ENCODE results near the gene C11orf52.
"Not testable (repeated sequence)": the region's sequence is repeated elsewhere in the genome, so short reads cannot be mapped to it uniquely, and the experiment has no call there.

C11orf52 gene

GRCh38 chr11:111925953-111926352, 7.2 kb downstream of the C11orf52 start:
- Histone ChIP-seq H3K27ac (ENCODE audit: low read length) (no peak overlapping the region), H3K4me3 (ENCODE audit: low read length) (no peak overlapping the region), H3K4me1 (ENCODE audit: control insufficient read depth, insufficient read depth, low read length) (peaks cover 8% of the 10 kb centered on the region; the same call in 1 of the 2 replicates), H3K9me3 (ENCODE audit: control insufficient read depth, insufficient read depth, low read length) (no peaks in the 10 kb centered on the region), H3K36me3 (ENCODE audit: control insufficient read depth, insufficient read depth, low read length) (no peaks in the 10 kb centered on the region), H3K27me3 (ENCODE audit: control insufficient read depth, insufficient read depth, low read length) (no peaks in the 10 kb centered on the region)
- no peak for DNase-seq (ENCODE audit: low read depth, low spot score)
- WGBS (ENCODE audit: insufficient coverage, insufficient read length), result no CpG with 5 or more reads among the region's 16 CpGs

- H3K36me3 ChIP-seq (ENCODE audit: control insufficient read depth, insufficient read depth, low read length), result no peaks in the 10 kb centered on the region
- peaks cover 10% of the 10 kb centered on the region; the same call in 1 of the 2 replicates for H3K4me1 ChIP-seq (ENCODE audit: control insufficient read depth, insufficient read depth, low read length)
- peak overlapping the region; percentile 41; the same call in 1 of the 2 replicates for H3K4me3 ChIP-seq (ENCODE audit: low read length)
- no peaks in the 10 kb centered on the region for H3K27me3 ChIP-seq (ENCODE audit: control insufficient read depth, insufficient read depth, low read length)
- WGBS (ENCODE audit: insufficient coverage, insufficient read length), result no CpG with 5 or more reads among the region's 47 CpGs
- H3K9me3 ChIP-seq (ENCODE audit: control insufficient read depth, insufficient read depth, low read length), result no peaks in the 10 kb centered on the region
- DNase-seq (ENCODE audit: low read depth, low spot score), result peak; percentile 83
- no peak overlapping the region for H3K27ac ChIP-seq (ENCODE audit: low read length)
These were observed 8.0 kb downstream of the C11orf52 start for GRCh38 chr11:111926505-111927391.

GRCh38 chr11:111930472-111930871, 11.8 kb downstream of the C11orf52 start:
- Histone ChIP-seq H3K4me3 (ENCODE audit: low read length) (no peak overlapping the region), H3K27me3 (ENCODE audit: control insufficient read depth, insufficient read depth, low read length) (no peaks in the 10 kb centered on the region), H3K36me3 (ENCODE audit: control insufficient read depth, insufficient read depth, low read length) (no peaks in the 10 kb centered on the region), H3K27ac (ENCODE audit: low read length) (no peak overlapping the region), H3K9me3 (ENCODE audit: control insufficient read depth, insufficient read depth, low read length) (no peaks in the 10 kb centered on the region), H3K4me1 (ENCODE audit: control insufficient read depth, insufficient read depth, low read length) (peaks cover 10% of the 10 kb centered on the region; the same call in 1 of the 2 replicates)
- no peak for DNase-seq (ENCODE audit: low read depth, low spot score)
- WGBS (ENCODE audit: insufficient coverage, insufficient read length), result no CpG with 5 or more reads among the region's 4 CpGs

GRCh38 chr11:111932611-111932950, 13.9 kb downstream of the C11orf52 start:
- no peak overlapping the region for H3K4me3 ChIP-seq (ENCODE audit: low read length)
- peaks cover 2% of the 10 kb centered on the region; the same call in 1 of the 2 replicates for H3K4me1 ChIP-seq (ENCODE audit: control insufficient read depth, insufficient read depth, low read length)
- DNase-seq (ENCODE audit: low read depth, low spot score), result no peak
- H3K36me3 ChIP-seq (ENCODE audit: control insufficient read depth, insufficient read depth, low read length), result no peaks in the 10 kb centered on the region
- H3K27me3 ChIP-seq (ENCODE audit: control insufficient read depth, insufficient read depth, low read length), result no peaks in the 10 kb centered on the region
- no CpG with 5 or more reads among the region's 2 CpGs for WGBS (ENCODE audit: insufficient coverage, insufficient read length)
- no peaks in the 10 kb centered on the region for H3K9me3 ChIP-seq (ENCODE audit: control insufficient read depth, insufficient read depth, low read length)
- no peak overlapping the region for H3K27ac ChIP-seq (ENCODE audit: low read length)

GRCh38 chr11:111933176-111933575, 14.5 kb downstream of the C11orf52 start:
- WGBS (ENCODE audit: insufficient coverage, insufficient read length), result no CpG with 5 or more reads among the region's 14 CpGs
- H3K4me1 ChIP-seq (ENCODE audit: control insufficient read depth, insufficient read depth, low read length); H3K9me3 ChIP-seq (ENCODE audit: control insufficient read depth, insufficient read depth, low read length); H3K27me3 ChIP-seq (ENCODE audit: control insufficient read depth, insufficient read depth, low read length); H3K36me3 ChIP-seq (ENCODE audit: control insufficient read depth, insufficient read depth, low read length); DNase-seq (ENCODE audit: low read depth, low spot score); H3K4me3 ChIP-seq (ENCODE audit: low read length); H3K27ac ChIP-seq (ENCODE audit: low read length): not testable (repeated sequence)

- Histone ChIP-seq H3K36me3 (ENCODE audit: control insufficient read depth, insufficient read depth, low read length) (no peaks in the 10 kb centered on the region), H3K4me1 (ENCODE audit: control insufficient read depth, insufficient read depth, low read length) (peaks cover 9% of the 10 kb centered on the region), H3K27ac (ENCODE audit: low read length) (no peak overlapping the region), H3K27me3 (ENCODE audit: control insufficient read depth, insufficient read depth, low read length) (no peaks in the 10 kb centered on the region), H3K9me3 (ENCODE audit: control insufficient read depth, insufficient read depth, low read length) (no peaks in the 10 kb centered on the region), H3K4me3 (ENCODE audit: low read length) (no peak overlapping the region)
- no peak for DNase-seq (ENCODE audit: low read depth, low spot score)
- WGBS (ENCODE audit: insufficient coverage, insufficient read length), result no CpG with 5 or more reads among the region's 1 CpG
These were observed 15.2 kb downstream of the C11orf52 start for GRCh38 chr11:111933872-111934271.

GRCh38 chr11:111934306-111934705, 15.6 kb downstream of the C11orf52 start:
- H3K27ac ChIP-seq (ENCODE audit: low read length), result no peak overlapping the region
- no peaks in the 10 kb centered on the region for H3K36me3 ChIP-seq (ENCODE audit: control insufficient read depth, insufficient read depth, low read length)
- H3K4me3 ChIP-seq (ENCODE audit: low read length), result no peak overlapping the region
- no peaks in the 10 kb centered on the region for H3K9me3 ChIP-seq (ENCODE audit: control insufficient read depth, insufficient read depth, low read length)
- DNase-seq (ENCODE audit: low read depth, low spot score), result no peak
- H3K4me1 ChIP-seq (ENCODE audit: control insufficient read depth, insufficient read depth, low read length), result peaks cover 9% of the 10 kb centered on the region
- no peaks in the 10 kb centered on the region for H3K27me3 ChIP-seq (ENCODE audit: control insufficient read depth, insufficient read depth, low read length)
- WGBS (ENCODE audit: insufficient coverage, insufficient read length), result no CpG with 5 or more reads among the region's 1 CpG

GRCh38 chr11:111935317-111936039, 16.8 kb downstream of the C11orf52 start:
- no CpG with 5 or more reads among the region's 4 CpGs for WGBS (ENCODE audit: insufficient coverage, insufficient read length)
- no peak overlapping the region for H3K27ac ChIP-seq (ENCODE audit: low read length)
- H3K4me1 ChIP-seq (ENCODE audit: control insufficient read depth, insufficient read depth, low read length), result peaks cover 9% of the 10 kb centered on the region
- no peaks in the 10 kb centered on the region for H3K9me3 ChIP-seq (ENCODE audit: control insufficient read depth, insufficient read depth, low read length)
- H3K4me3 ChIP-seq (ENCODE audit: low read length), result no peak overlapping the region
- H3K36me3 ChIP-seq (ENCODE audit: control insufficient read depth, insufficient read depth, low read length), result no peaks in the 10 kb centered on the region
- no peaks in the 10 kb centered on the region for H3K27me3 ChIP-seq (ENCODE audit: control insufficient read depth, insufficient read depth, low read length)
- DNase-seq (ENCODE audit: low read depth, low spot score), result no peak

GRCh38 chr11:111936040-111936540, 17.4 kb downstream of the C11orf52 start:
- no peaks in the 10 kb centered on the region for H3K36me3 ChIP-seq (ENCODE audit: control insufficient read depth, insufficient read depth, low read length)
- H3K9me3 ChIP-seq (ENCODE audit: control insufficient read depth, insufficient read depth, low read length), result no peaks in the 10 kb centered on the region
- no peak overlapping the region for H3K27ac ChIP-seq (ENCODE audit: low read length)
- no peak overlapping the region for H3K4me3 ChIP-seq (ENCODE audit: low read length)
- H3K4me1 ChIP-seq (ENCODE audit: control insufficient read depth, insufficient read depth, low read length), result peaks cover 9% of the 10 kb centered on the region
- H3K27me3 ChIP-seq (ENCODE audit: control insufficient read depth, insufficient read depth, low read length), result no peaks in the 10 kb centered on the region
- WGBS (ENCODE audit: insufficient coverage, insufficient read length), result no CpG with 5 or more reads among the region's 3 CpGs
- no peak for DNase-seq (ENCODE audit: low read depth, low spot score)

GRCh38 chr11:111937461-111937769, 18.7 kb downstream of the C11orf52 start:
- no CpG with 5 or more reads among the region's 9 CpGs for WGBS (ENCODE audit: insufficient coverage, insufficient read length)
- H3K9me3 ChIP-seq (ENCODE audit: control insufficient read depth, insufficient read depth, low read length), result no peaks in the 10 kb centered on the region
- no peak overlapping the region for H3K27ac ChIP-seq (ENCODE audit: low read length)
- H3K4me1 ChIP-seq (ENCODE audit: control insufficient read depth, insufficient read depth, low read length), result peaks cover 8% of the 10 kb centered on the region
- H3K36me3 ChIP-seq (ENCODE audit: control insufficient read depth, insufficient read depth, low read length), result no peaks in the 10 kb centered on the region
- no peak for DNase-seq (ENCODE audit: low read depth, low spot score)
- peak overlapping the region; percentile 70; the same call in 1 of the 2 replicates for H3K4me3 ChIP-seq (ENCODE audit: low read length)
- no peaks in the 10 kb centered on the region for H3K27me3 ChIP-seq (ENCODE audit: control insufficient read depth, insufficient read depth, low read length)
